ENCODE results near the gene STMN3. TPM values are rescaled to one million over a fixed set of nuclear protein-coding genes. Genes with fewer than 3 reads are reported as not detected.

Gene STMN3
- total RNA-seq, 2 donors from 2014 or later, result 5.6 to 7.8 TPM

GRCh38 chr20:63665708-63666107 is 12.5 kb upstream of the STMN3 start:
- intact Hi-C loops (cut with DNase I), result no loop called here
- Histone ChIP-seq H3K36me3 (replicated peaks in 1 of 2; ENCODE audit: insufficient read depth in 1 of 2, low read depth in 2 of 2) (peaks cover 0 to 4% of the 10 kb centered on the region in 2 donors), H3K27me3 (no peaks in the 10 kb centered on the region), H3K9me3 (no peaks in the 10 kb centered on the region), H3K4me3 (no peak overlapping the region), H3K27ac (no peak overlapping the region), H3K4me1 (no peaks in the 10 kb centered on the region)
- TF ChIP-seq CTCF (IDR thresholded peaks at IDR 0.05) (no peak), POLR2A (IDR thresholded peaks at IDR 0.05) (no peak)
- ATAC-seq (no peak), DNase-seq (no peak)
- 86 to 100% methylated on average over 3 to 14 of the region's 14 CpGs for WGBS, 2 donors

GRCh38 chr20:63664861-63665594 is 11.8 kb upstream of the STMN3 start:
- no peak for DNase-seq
- Histone ChIP-seq H3K27ac (no peak overlapping the region), H3K36me3 (replicated peaks in 1 of 2; ENCODE audit: insufficient read depth in 1 of 2, low read depth in 2 of 2) (peaks cover 0 to 4% of the 10 kb centered on the region in 2 donors), H3K9me3 (no peaks in the 10 kb centered on the region), H3K27me3 (no peaks in the 10 kb centered on the region), H3K4me3 (no peak overlapping the region), H3K4me1 (peaks cover under 1% of the 10 kb centered on the region)
- intact Hi-C loops (cut with DNase I), result no loop called here
- 78 to 84% methylated on average over 7 to 16 of the region's 18 CpGs for WGBS, 2 donors
- TF ChIP-seq CTCF (IDR thresholded peaks at IDR 0.05), result no peak
- TF ChIP-seq POLR2A (IDR thresholded peaks at IDR 0.05), result no peak
- ATAC-seq, result no peak

- Histone ChIP-seq H3K27ac (no peak overlapping the region), H3K4me1 (peaks cover 7% of the 10 kb centered on the region), H3K4me3 (no peak overlapping the region), H3K9me3 (no peaks in the 10 kb centered on the region), H3K36me3 (replicated peaks in 1 of 2; ENCODE audit: insufficient read depth in 1 of 2, low read depth in 2 of 2) (peaks cover 0 to 4% of the 10 kb centered on the region in 2 donors), H3K27me3 (no peaks in the 10 kb centered on the region)
- ATAC-seq (no peak), DNase-seq (no peak)
- no peak for TF ChIP-seq POLR2A (IDR thresholded peaks at IDR 0.05)
- TF ChIP-seq CTCF (IDR thresholded peaks at IDR 0.05), result no peak
- WGBS, 2 donors, result 87 to 88% methylated on average over 5 to 20 of the region's 22 CpGs
- intact Hi-C loops (cut with DNase I), result no loop called here
Measured at GRCh38 chr20:63664143-63664851, 11.1 kb upstream of the STMN3 start.

GRCh38 chr20:63663332-63664066 is 10.3 kb upstream of the STMN3 start:
- intact Hi-C loops (cut with DNase I), result no loop called here
- TF ChIP-seq POLR2A (IDR thresholded peaks at IDR 0.05), result no peak
- TF ChIP-seq CTCF (IDR thresholded peaks at IDR 0.05), result no peak
- H3K27ac ChIP-seq, result no peak overlapping the region
- H3K27me3 ChIP-seq, result no peaks in the 10 kb centered on the region
- H3K9me3 ChIP-seq, result no peaks in the 10 kb centered on the region
- WGBS, 2 donors, result 82 to 83% methylated on average over 7 to 18 of the region's 26 CpGs
- no peak for DNase-seq
- no peak for ATAC-seq
- peaks cover 0 to 2% of the 10 kb centered on the region in 2 donors for H3K36me3 ChIP-seq (replicated peaks in 1 of 2; ENCODE audit: insufficient read depth in 1 of 2, low read depth in 2 of 2)
- H3K4me1 ChIP-seq, result peaks cover 14% of the 10 kb centered on the region
- no peak overlapping the region for H3K4me3 ChIP-seq

Data from body of pancreas (tissue), 4 donors.